Hematopoietic multipotent progenitor cell treated with erythropoietin and hydrocortisone succinate and interleukin-3 and kit ligand, for 8 days (in vitro differentiated cells): ENCODE results near the gene CDH24.

Experiments
- DNase-seq: peaks from one replicate; pipeline ENCODE4 v3.0.0-alpha.2; 2015

The CDH24 gene

GRCh38 chr14:23090254-23090636 lies 32.9 kb upstream of the CDH24 start:
- DNase-seq: no peak

- no peak for DNase-seq
These were observed 32.4 kb upstream of the CDH24 start for GRCh38 chr14:23089498-23090253.

- no peak for DNase-seq
These were observed 29.2 kb upstream of the CDH24 start for GRCh38 chr14:23086565-23086964.

GRCh38 chr14:23085458-23085857 lies 28.1 kb upstream of the CDH24 start:
- no peak for DNase-seq

- DNase-seq: no peak
These were observed 23.2 kb upstream of the CDH24 start for GRCh38 chr14:23080474-23080873.

- DNase-seq: no peak
These were observed 22.4 kb upstream of the CDH24 start for GRCh38 chr14:23079716-23080115.

- peak; percentile 61 for DNase-seq
These were observed 21.4 kb upstream of the CDH24 start for GRCh38 chr14:23078692-23079116.

- no peak for DNase-seq
These were observed 20.6 kb upstream of the CDH24 start for GRCh38 chr14:23077962-23078361.

- DNase-seq: peak; percentile 56
These were observed 19.6 kb upstream of the CDH24 start for GRCh38 chr14:23076785-23077408.

GRCh38 chr14:23074906-23075305 lies 17.6 kb upstream of the CDH24 start:
- no peak for DNase-seq

GRCh38 chr14:23071921-23072539 lies 14.7 kb upstream of the CDH24 start:
- no peak for DNase-seq

GRCh38 chr14:23071244-23071920 lies 14.1 kb upstream of the CDH24 start:
- DNase-seq: peak; percentile 92

- DNase-seq: no peak
These were observed 13.2 kb upstream of the CDH24 start for GRCh38 chr14:23070262-23071129.

- DNase-seq: no peak
These were observed 12.1 kb upstream of the CDH24 start for GRCh38 chr14:23069413-23069806.

GRCh38 chr14:23068789-23069412 lies 11.6 kb upstream of the CDH24 start:
- DNase-seq: peak; percentile 91

GRCh38 chr14:23067847-23068788 lies 10.8 kb upstream of the CDH24 start:
- DNase-seq: no peak

- DNase-seq: no peak
These were observed 9.8 kb upstream of the CDH24 start for GRCh38 chr14:23066855-23067744.

GRCh38 chr14:23066368-23066767 lies 9.0 kb upstream of the CDH24 start:
- no peak for DNase-seq

- no peak for DNase-seq
These were observed 6.3 kb upstream of the CDH24 start for GRCh38 chr14:23063601-23064000.

- DNase-seq: no peak
These were observed 4.7 kb upstream of the CDH24 start for GRCh38 chr14:23062002-23062401.
